Colonic mucosa (tissue), 4 donors: ENCODE results near the gene ADAMTS17. TPM values are rescaled to one million over a fixed set of nuclear protein-coding genes. Genes with fewer than 3 reads are reported as not detected.

Source experiments
- DNase-seq: peaks from one replicate; pipeline ENCODE4 v3.0.0-alpha.2; 2020
- H3K27ac ChIP-seq: fragments of 200-600 bp; one replicate; pipeline ENCODE4 v1.8.0; 2021
- H3K27me3 ChIP-seq: fragments of 200-600 bp; one replicate; pipeline ENCODE4 v1.8.0; 2021
- H3K36me3 ChIP-seq: fragments of 200-600 bp; one replicate; pipeline ENCODE4 v1.8.0; 2021
- H3K4me1 ChIP-seq: fragments of 200-600 bp; one replicate; pipeline ENCODE4 v1.8.0; 2021; ENCODE audit warnings: mild to moderate bottlenecking
- H3K4me3 ChIP-seq: fragments of 200-600 bp; one replicate; pipeline ENCODE4 v1.8.0; 2021
- H3K9ac ChIP-seq, 2 donors: one replicate each; pipeline ENCODE4 v1.7.0; 2013; ENCODE audit warnings: control low read depth in 2 of 2, low read depth in 2 of 2, low read length in 2 of 2
- H3K9me3 ChIP-seq: fragments of 200-600 bp; one replicate; pipeline ENCODE4 v1.8.0; 2021
- CTCF ChIP-seq: fragments of 200-600 bp; IDR thresholded peaks from one replicate; pipeline ENCODE4 v1.8.0; 2022; ENCODE audit warnings: antibody characterized with exemption, mild to moderate bottlenecking
- intact Hi-C: fragments of 100-400 bp; cut with DNase I; formaldehyde crosslinking; loops from one replicate; pipeline ENCODE4 v1.14.1; 2022
- total RNA-seq, 2 donors: library from RNA; stranded (reverse); fragmentation: NEBNext Ultra II Directional in 1 of 2; extraction: Animal tissue kit (Norgen Biotek cat#: 25700) in 1 of 2; gene quantifications; one replicate each; pipeline ENCODE4 v1.2.1, GENCODE V29; 2021
- donor health status: healthy.
- donor health status: DM: no; HTN: no; CAD: no.
- donor health status: DM: no; HTN: no; CAD: no.

ADAMTS17 gene
- total RNA-seq, 2 donors from 2014 or later: 4.2 to 8.3 TPM

- H3K4me3 ChIP-seq: no peak overlapping the region
- TF ChIP-seq CTCF: no peak
- no peak for DNase-seq
- no peak overlapping the region for H3K9ac ChIP-seq
- H3K27ac ChIP-seq: no peak overlapping the region
- intact Hi-C loops: no loop called here
- no peaks in the 10 kb centered on the region for H3K9me3 ChIP-seq
- H3K4me1 ChIP-seq: no peaks in the 10 kb centered on the region
- no peaks in the 10 kb centered on the region for H3K27me3 ChIP-seq
- no peaks in the 10 kb centered on the region for H3K36me3 ChIP-seq
These were observed 300.5 kb downstream of the ADAMTS17 start for GRCh38 chr15:100041127-100041828.

- Histone ChIP-seq H3K9me3 (no peaks in the 10 kb centered on the region), H3K4me1 (no peaks in the 10 kb centered on the region), H3K4me3 (no peak overlapping the region), H3K27ac (no peak overlapping the region), H3K9ac (no peak overlapping the region), H3K36me3 (no peaks in the 10 kb centered on the region), H3K27me3 (no peaks in the 10 kb centered on the region)
- intact Hi-C loops: no loop called here
- DNase-seq: no peak
- no peak for TF ChIP-seq CTCF
These were observed 301.8 kb downstream of the ADAMTS17 start for GRCh38 chr15:100039994-100040393.

- H3K9ac ChIP-seq: no peak overlapping the region
- H3K27me3 ChIP-seq: no peaks in the 10 kb centered on the region
- H3K27ac ChIP-seq: no peak overlapping the region
- no peaks in the 10 kb centered on the region for H3K9me3 ChIP-seq
- no peak for DNase-seq
- no peaks in the 10 kb centered on the region for H3K4me1 ChIP-seq
- no peaks in the 10 kb centered on the region for H3K36me3 ChIP-seq
- TF ChIP-seq CTCF: no peak
- no peak overlapping the region for H3K4me3 ChIP-seq
- intact Hi-C loops: no loop called here
These were observed 303.0 kb downstream of the ADAMTS17 start for GRCh38 chr15:100038736-100039135.

DNA sequence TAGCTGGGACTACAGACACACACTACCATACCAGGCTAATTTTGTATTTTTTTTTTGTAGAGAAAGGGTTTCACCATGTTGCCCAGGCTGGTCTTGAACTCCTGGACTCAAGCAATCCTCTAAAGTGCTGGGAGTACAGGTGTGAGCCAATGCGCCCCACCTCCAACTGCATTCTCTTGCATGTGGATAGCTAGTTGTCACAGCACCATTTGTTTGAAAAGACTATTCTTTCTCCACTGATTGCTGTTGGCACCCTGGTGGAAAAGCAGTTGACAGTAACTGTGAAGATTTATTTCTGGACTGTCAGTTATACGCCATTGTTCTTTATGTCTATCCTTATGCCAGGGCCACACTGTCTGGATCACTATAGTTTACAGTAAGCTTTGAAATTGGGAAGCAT lies 303.9 kb downstream of the ADAMTS17 start:
- H3K4me3 ChIP-seq: no peak overlapping the region
- no peaks in the 10 kb centered on the region for H3K36me3 ChIP-seq
- H3K27me3 ChIP-seq: no peaks in the 10 kb centered on the region
- H3K9ac ChIP-seq: no peak overlapping the region
- H3K9me3 ChIP-seq: no peaks in the 10 kb centered on the region
- no peak for DNase-seq
- TF ChIP-seq CTCF: no peak
- intact Hi-C loops: no loop called here
- H3K4me1 ChIP-seq: no peaks in the 10 kb centered on the region
- H3K27ac ChIP-seq: no peak overlapping the region

- intact Hi-C loops: no loop called here
- H3K36me3 ChIP-seq: no peaks in the 10 kb centered on the region
- no peaks in the 10 kb centered on the region for H3K27me3 ChIP-seq
- H3K4me1 ChIP-seq: no peaks in the 10 kb centered on the region
- TF ChIP-seq CTCF: no peak
- H3K9ac ChIP-seq: no peak overlapping the region
- no peaks in the 10 kb centered on the region for H3K9me3 ChIP-seq
- H3K4me3 ChIP-seq: no peak overlapping the region
- no peak for DNase-seq
- H3K27ac ChIP-seq: no peak overlapping the region
These were observed 305.8 kb downstream of the ADAMTS17 start for GRCh38 chr15:100036015-100036414.
